ENCODE results near the gene CCNY.

GRCh38 chr10:35456784-35457183 lies 120.5 kb downstream of the CCNY start:
- TF ChIP-seq CTCF (IDR thresholded peaks at IDR 0.05), result no peak
- no peak for TF ChIP-seq ZFX (IDR thresholded peaks at IDR 0.05; ENCODE audit: borderline replicate concordance)
